ENCODE results near the gene CACNA1B.

Gene CACNA1B

DNA sequence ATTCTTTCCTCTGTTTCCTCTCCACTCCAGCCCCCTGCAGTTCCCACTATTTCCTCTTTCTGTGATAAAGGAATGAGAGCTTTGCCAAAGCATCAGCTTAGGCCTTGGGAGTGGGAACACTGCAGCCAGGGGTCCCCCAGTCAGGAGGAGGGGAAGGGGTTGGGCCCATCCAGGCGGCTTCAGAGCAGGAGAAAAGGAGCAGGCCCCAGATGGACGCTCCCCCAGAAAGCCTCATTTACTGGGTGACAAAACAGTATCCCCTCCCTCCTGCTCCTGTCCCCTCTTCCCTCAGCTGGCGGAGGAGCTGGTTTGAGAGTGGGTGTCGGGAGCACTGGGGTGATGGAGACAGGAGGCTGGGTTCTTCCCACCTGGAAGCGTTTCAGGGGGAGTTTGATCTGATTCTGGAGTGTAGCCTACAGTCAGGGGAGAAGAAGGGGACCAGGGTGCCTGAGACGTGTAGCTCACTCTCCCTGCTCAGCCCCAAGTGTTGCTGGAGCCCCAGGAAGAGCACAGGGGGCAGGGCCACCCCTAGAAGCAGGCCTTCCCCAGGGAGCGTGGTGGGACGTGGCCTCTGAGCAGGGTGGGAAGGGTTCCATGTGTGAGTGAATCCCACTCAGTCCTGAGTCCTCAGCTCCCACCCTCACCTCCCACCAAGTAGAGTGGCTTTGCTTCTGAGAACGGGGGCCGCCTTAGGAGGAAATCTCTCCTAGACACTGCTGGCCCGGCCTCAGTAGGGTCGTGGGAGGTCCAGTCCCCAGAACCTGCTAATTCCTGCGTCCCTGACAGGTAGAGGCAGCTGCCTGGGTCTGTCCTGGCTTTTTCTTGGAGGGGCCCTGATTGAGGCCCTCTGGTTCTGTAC, 173.1 kb downstream of the CACNA1B start:
- no peak for DNase-seq (ENCODE audit: low read depth, low spot score)

- no peak for DNase-seq (ENCODE audit: low read depth, low spot score)
Observed at GRCh38 chr9:138051586-138052321, 174.2 kb downstream of the CACNA1B start.

GRCh38 chr9:138052322-138052615, 174.7 kb downstream of the CACNA1B start:
- no peak for DNase-seq (ENCODE audit: low read depth, low spot score)

GRCh38 chr9:138052635-138053320, 175.2 kb downstream of the CACNA1B start:
- DNase-seq (ENCODE audit: low read depth, low spot score), result no peak

GRCh38 chr9:138053321-138053868, 175.8 kb downstream of the CACNA1B start:
- no peak for DNase-seq (ENCODE audit: low read depth, low spot score)

- no peak for DNase-seq (ENCODE audit: low read depth, low spot score)
Observed at GRCh38 chr9:138053996-138054752, 176.6 kb downstream of the CACNA1B start.

- no peak for DNase-seq (ENCODE audit: low read depth, low spot score)
Observed at GRCh38 chr9:138057726-138058125, 180.1 kb downstream of the CACNA1B start.

DNA sequence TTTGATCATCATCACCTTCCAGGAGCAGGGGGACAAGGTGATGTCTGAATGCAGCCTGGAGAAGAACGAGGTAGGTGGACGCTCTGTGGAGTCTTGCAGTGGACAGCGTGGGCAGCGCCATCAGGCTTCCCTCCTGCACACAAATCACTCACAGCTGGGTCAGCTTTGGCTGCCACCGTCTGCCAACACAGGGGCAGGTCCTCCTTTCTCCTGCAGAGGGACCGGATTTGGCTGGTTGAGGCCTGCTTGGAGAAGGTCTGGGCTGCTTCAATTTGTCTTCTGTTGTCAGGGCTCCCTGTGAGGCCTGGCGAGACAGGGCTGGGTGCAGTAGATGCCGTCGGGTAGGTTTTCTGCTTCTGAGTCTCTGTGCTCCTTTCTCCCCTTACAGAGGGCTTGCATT, 180.6 kb downstream of the CACNA1B start:
- DNase-seq (ENCODE audit: low read depth, low spot score), result no peak

- DNase-seq (ENCODE audit: low read depth, low spot score), result no peak
Observed at GRCh38 chr9:138059196-138059595, 181.6 kb downstream of the CACNA1B start.

DNA sequence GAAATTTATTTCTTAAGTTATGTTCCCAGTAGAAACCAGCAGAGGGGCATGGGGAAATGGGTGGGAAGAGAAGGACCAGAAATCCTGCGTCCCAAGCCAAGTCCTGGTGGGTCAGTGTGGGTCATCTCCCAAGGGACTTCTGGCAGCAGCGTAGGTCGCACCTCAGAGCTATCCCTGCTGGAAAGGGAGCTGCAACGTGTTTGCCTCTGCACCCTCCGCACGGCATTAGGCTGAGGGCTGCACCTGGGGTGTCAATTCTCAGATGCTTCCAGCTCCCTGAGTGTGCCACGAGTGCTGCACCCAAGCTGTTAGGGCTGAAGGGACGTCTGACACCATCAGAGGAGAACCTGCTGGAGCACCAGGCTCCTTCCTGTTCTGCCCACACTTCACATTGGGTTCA, 182.8 kb downstream of the CACNA1B start:
- DNase-seq (ENCODE audit: low read depth, low spot score), result no peak

- no peak for DNase-seq (ENCODE audit: low read depth, low spot score)
Observed at GRCh38 chr9:138060881-138061280, 183.3 kb downstream of the CACNA1B start.

DNA sequence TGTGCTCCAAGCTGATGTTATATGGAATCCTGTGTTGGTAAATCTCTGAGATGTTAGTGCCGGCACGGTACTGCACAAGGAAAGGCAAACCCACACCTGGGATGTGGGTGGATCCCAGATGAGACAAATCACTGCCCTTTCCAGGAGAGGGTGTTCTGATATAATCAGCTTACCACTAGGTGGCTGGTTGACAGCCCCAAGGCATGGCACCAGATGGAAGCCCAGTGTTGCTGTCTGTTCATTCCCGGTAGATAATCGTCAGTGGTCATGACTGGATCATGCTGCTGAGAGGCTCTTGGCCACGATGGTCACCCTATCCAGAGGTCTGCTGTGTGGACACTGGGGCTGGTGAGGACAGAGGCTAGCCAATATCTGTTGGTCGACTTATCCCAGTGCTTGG, 184.0 kb downstream of the CACNA1B start:
- DNase-seq (ENCODE audit: low read depth, low spot score), result no peak

GRCh38 chr9:138062196-138062595, 184.6 kb downstream of the CACNA1B start:
- no peak for DNase-seq (ENCODE audit: low read depth, low spot score)

DNA sequence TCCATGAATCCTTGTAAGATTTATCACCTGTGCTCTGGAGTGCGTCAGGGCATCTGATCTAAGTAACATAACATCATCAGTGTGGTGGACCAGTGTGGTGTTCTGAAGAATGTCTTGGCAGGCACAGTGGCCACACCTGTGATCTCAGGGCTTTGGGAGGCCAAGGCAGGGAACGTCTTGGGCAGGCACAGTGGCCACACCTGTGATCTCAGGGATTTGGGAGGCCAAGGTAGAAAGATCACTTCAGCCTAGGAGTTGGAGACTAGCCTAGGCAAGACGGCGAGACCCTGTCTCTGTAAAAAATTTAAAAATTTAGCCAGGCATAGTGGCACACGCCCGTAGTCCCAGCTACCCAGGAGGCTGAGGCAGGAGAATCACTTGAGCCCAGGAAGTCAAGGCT, 185.5 kb downstream of the CACNA1B start:
- DNase-seq (ENCODE audit: low read depth, low spot score), result no peak

DNA sequence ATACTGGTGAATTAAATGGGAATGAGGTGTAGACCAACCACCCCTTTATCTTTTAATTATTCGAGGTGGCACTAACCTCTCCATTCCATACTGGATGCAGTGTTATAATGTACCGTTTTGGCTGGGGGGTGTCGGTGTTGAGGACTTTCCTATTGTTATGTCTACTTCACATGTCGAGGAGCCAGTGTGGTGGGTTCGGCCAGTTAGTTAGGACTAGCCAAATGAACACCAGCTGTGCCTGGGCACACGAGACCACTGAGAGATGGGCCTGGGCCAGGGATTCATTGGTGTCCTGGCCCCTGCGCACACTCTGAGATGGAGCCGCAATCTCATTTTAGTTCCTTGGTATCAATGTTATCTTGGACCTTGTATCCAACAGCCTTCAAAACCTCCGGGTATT, 186.2 kb downstream of the CACNA1B start:
- no peak for DNase-seq (ENCODE audit: low read depth, low spot score)

- DNase-seq (ENCODE audit: low read depth, low spot score), result no peak
Observed at GRCh38 chr9:138064547-138064946, 187.0 kb downstream of the CACNA1B start.

DNA sequence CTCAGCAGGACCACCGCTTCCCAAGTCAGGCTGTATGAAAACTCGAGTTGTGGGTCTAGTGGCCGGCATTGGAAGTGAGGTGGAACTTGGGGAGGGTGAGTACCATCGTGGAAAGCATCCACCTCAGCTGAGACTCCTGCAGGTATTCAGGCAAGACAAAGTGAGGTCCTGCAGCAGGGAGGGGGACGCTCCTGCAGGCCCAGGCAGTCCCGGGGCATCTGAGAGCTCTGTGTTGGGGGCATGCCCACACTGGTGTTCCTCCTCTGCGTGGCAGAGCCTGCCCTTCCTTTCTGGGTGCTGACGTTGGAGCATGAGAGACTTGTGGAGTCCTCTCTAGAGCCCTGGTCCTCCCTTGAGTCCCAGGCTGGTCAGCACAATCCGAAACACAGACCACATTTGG, 187.7 kb downstream of the CACNA1B start:
- no peak for DNase-seq (ENCODE audit: low read depth, low spot score)

- no peak for DNase-seq (ENCODE audit: low read depth, low spot score)
Observed at GRCh38 chr9:138066049-138066448, 188.5 kb downstream of the CACNA1B start.

- DNase-seq (ENCODE audit: low read depth, low spot score), result no peak
Observed at GRCh38 chr9:138067613-138068367, 190.2 kb downstream of the CACNA1B start.

GRCh38 chr9:138068601-138069035, 191.0 kb downstream of the CACNA1B start:
- no peak for DNase-seq (ENCODE audit: low read depth, low spot score)
